ENCODE results near the gene WASHC4.

- TF ChIP-seq CTCF (IDR thresholded peaks at IDR 0.05 in 2 of 3, conservative IDR thresholded peaks at IDR 0.05 in 1 of 3; ENCODE audit: borderline replicate concordance in 1 of 3, insufficient read depth in 1 of 3, low read depth in 2 of 3, low read length in 2 of 3) (no peak), ZNF274 (IDR thresholded peaks at IDR 0.05; ENCODE audit: low read depth, low read length) (no peak), POLR2A (IDR thresholded peaks at IDR 0.05; ENCODE audit: borderline replicate concordance, extremely low read depth, insufficient read depth, insufficient read length) (no peak), EZH2 (IDR thresholded peaks at IDR 0.05) (no peak), TCF7L2 (IDR thresholded peaks at IDR 0.05; ENCODE audit: borderline replicate concordance, extremely low read depth, insufficient read depth, insufficient read length) (no peak), RAD21 (IDR thresholded peaks at IDR 0.05; ENCODE audit: low read depth) (no peak), EZH2phosphoT487 (IDR thresholded peaks at IDR 0.05; ENCODE audit: borderline replicate concordance) (no peak), POLR2AphosphoS5 (IDR thresholded peaks at IDR 0.05; ENCODE audit: low read depth, low read length) (no peak), YY1 (IDR thresholded peaks at IDR 0.05; ENCODE audit: extremely low read depth, insufficient replicate concordance, low read depth, low read length) (no peak)
- TF ChIP-seq, protein P1, sequence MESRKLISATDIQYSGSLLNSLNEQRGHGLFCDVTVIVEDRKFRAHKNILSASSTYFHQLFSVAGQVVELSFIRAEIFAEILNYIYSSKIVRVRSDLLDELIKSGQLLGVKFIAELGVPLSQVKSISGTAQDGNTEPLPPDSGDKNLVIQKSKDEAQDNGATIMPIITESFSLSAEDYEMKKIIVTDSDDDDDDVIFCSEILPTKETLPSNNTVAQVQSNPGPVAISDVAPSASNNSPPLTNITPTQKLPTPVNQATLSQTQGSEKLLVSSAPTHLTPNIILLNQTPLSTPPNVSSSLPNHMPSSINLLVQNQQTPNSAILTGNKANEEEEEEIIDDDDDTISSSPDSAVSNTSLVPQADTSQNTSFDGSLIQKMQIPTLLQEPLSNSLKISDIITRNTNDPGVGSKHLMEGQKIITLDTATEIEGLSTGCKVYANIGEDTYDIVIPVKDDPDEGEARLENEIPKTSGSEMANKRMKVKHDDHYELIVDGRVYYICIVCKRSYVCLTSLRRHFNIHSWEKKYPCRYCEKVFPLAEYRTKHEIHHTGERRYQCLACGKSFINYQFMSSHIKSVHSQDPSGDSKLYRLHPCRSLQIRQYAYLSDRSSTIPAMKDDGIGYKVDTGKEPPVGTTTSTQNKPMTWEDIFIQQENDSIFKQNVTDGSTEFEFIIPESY (IDR thresholded peaks at IDR 0.05; ENCODE audit: extremely low read depth, insufficient replicate concordance, low read length) = no peak
These were observed 101.6 kb downstream of the WASHC4 start for GRCh38 chr12:105209091-105209490.

Data from HCT116 (cell line).